HS-5 (cell line): Measurements from ENCODE around the gene NFKB1.
"Not testable (repeated sequence)": the region's sequence is repeated elsewhere in the genome, so short reads cannot be mapped to it uniquely, and the experiment has no call there.

ENCODE experiments used
- DNase-seq: peaks from one replicate; pipeline ENCODE4 v3.0.0-alpha.2; 2012; ENCODE audit warnings: low read depth

The NFKB1 gene

GRCh38 chr4:102500696-102501446 lies at the start of gene NFKB1:
TSS of gene NFKB1 (plus strand) at chr4:102501359. CDS start at chr4:102525519, 24,160 bp downstream.
- peak; percentile 32 for DNase-seq

GRCh38 chr4:102452854-102453253 lies 48.3 kb upstream of the NFKB1 start:
- DNase-seq = no peak

- DNase-seq = no peak
Measured at GRCh38 chr4:102453827-102454226, 47.3 kb upstream of the NFKB1 start.

GRCh38 chr4:102454268-102454667 lies 46.9 kb upstream of the NFKB1 start:
- DNase-seq = no peak

- no peak for DNase-seq
Measured at GRCh38 chr4:102454981-102455685, 46.0 kb upstream of the NFKB1 start.

GRCh38 chr4:102455750-102456149 lies 45.4 kb upstream of the NFKB1 start:
- no peak for DNase-seq

- DNase-seq = no peak
Measured at GRCh38 chr4:102466298-102466697, 34.9 kb upstream of the NFKB1 start.

GRCh38 chr4:102469806-102470205 lies 31.4 kb upstream of the NFKB1 start:
- no peak for DNase-seq

- DNase-seq = no peak
Measured at GRCh38 chr4:102472441-102473013, 28.6 kb upstream of the NFKB1 start.

GRCh38 chr4:102473476-102473875 lies 27.7 kb upstream of the NFKB1 start:
- no peak for DNase-seq

- no peak for DNase-seq
Measured at GRCh38 chr4:102474736-102475504, 26.2 kb upstream of the NFKB1 start.

- DNase-seq = peak; percentile 24
Measured at GRCh38 chr4:102477657-102478056, 23.5 kb upstream of the NFKB1 start.

- DNase-seq = no peak
Measured at GRCh38 chr4:102478186-102478585, 23.0 kb upstream of the NFKB1 start.

- not testable (repeated sequence) for DNase-seq
Measured at GRCh38 chr4:102479832-102480231, 21.3 kb upstream of the NFKB1 start.

- no peak for DNase-seq
Measured at GRCh38 chr4:102483120-102483519, 18.0 kb upstream of the NFKB1 start.

- not testable (repeated sequence) for DNase-seq
Measured at GRCh38 chr4:102483990-102484692, 17.0 kb upstream of the NFKB1 start.

- DNase-seq = no peak
Measured at GRCh38 chr4:102492531-102493241, 8.5 kb upstream of the NFKB1 start.

GRCh38 chr4:102493257-102493656 lies 7.9 kb upstream of the NFKB1 start:
- no peak for DNase-seq

- DNase-seq = no peak
Measured at GRCh38 chr4:102493794-102494193, 7.4 kb upstream of the NFKB1 start.

- no peak for DNase-seq
Measured at GRCh38 chr4:102494603-102495002, 6.6 kb upstream of the NFKB1 start.

- DNase-seq = no peak
Measured at GRCh38 chr4:102497986-102498385, 3.2 kb upstream of the NFKB1 start.
